GM18907 (cell line): ENCODE data around the gene ATP8B1.

ENCODE experiments used
- ATAC-seq: cut with Tn5 transposase; IDR thresholded peaks from one replicate; pipeline ENCODE4 v1.9.1; 2021; ENCODE audit warnings: mild to moderate bottlenecking, moderate library complexity; ENCODE audit not compliant: unreplicated experiment

The ATP8B1 gene

DNA sequence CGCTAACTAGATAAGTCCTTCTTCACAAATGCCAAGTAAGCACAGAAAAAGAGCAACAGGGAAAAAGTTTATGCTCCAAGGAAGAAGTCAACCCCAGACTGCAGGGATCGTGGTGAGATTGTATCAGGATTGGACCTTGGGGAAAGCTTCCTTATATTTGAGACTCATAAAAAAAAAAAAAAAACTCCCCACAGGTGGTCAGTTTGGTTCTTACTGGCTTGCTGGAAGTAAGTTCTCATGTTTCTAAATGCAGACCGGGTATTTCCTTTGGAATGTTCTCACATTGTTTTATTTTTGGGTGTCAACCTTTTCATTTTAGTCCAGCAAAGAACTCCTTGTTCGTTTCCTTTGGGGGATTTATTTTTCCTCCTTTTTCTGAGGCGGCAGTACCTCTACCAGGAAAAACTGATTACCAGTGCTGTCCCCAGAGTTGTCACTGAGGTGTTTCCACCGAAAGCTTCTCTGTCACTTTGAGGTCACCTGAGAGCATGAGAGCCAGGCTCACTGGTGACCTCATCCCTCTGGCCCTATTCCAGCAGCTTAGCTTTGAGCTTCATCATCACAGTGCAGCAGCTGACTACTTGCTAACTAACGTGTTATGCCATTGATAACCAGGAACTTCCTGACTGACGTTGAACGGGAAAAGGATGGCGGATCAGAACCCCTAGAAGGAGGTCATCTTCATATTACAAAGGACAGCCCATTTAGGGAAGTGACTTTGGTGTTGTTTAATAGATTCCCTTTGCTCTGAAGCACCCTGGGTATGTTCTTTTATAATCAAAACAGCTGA lies 16.8 kb upstream of the ATP8B1 start:
- ATAC-seq: peak; percentile 68

DNA sequence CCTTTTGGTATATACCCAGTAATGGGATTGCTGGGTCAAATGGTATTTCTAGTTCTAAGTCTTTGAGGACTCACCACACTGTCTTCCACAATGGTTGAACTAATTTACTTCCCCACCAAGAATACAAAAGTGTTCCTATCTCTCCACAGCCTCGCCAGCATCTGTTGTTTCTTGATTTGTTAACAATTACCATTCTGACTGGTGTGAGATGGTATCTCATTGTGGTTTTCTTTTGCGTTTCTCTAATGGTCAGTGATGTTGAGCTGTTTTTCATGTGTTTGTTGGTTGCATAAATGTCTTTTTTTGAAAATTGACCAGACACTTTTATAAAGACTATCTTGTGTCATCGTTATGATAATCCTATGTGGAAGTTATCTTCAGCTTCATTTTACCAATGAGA lies 16.0 kb upstream of the ATP8B1 start:
- ATAC-seq: no peak

GRCh38 chr18:57816208-57816954 lies 13.3 kb upstream of the ATP8B1 start:
- no peak for ATAC-seq

DNA sequence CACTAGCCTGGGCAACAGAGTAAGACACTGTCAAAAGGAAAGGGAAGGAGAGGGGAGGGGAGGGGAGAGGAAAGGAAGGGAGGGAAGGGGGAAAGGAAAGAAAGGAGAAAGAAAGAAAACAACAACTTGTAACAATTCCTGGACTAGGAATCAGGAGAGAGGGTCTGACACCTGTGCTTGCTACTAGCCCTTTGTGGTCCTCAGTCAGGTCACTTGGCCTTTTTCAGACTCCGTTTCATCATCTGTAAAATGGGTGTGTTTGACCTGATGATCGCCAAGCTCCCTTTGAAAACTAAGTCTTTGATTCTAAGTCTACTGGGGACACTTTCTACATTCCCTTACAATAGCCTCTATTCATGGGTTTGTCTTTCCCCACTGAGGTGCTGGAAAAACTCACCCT lies 11.4 kb upstream of the ATP8B1 start:
- no peak for ATAC-seq

DNA sequence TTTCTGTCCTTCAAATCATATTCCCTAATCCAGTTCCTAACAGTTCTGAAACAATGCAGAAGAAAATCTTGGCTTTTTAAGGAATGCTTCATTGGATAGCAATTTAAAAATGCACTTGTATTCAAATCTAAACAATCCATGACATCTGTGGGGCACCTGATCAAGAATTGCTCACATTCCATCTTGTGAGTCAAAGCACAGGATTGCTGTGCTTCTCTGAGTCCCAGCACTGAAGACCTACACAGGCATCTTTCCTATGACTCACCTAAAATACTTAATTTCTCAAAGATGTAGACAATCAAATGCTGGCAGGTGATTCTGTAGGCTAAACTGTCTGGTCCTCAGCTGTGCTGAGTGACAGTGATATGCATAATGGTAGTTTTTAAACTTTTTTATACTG lies 10.1 kb upstream of the ATP8B1 start:
- ATAC-seq: no peak

- ATAC-seq: no peak
Measured at GRCh38 chr18:57812126-57812477, 9.0 kb upstream of the ATP8B1 start.

DNA sequence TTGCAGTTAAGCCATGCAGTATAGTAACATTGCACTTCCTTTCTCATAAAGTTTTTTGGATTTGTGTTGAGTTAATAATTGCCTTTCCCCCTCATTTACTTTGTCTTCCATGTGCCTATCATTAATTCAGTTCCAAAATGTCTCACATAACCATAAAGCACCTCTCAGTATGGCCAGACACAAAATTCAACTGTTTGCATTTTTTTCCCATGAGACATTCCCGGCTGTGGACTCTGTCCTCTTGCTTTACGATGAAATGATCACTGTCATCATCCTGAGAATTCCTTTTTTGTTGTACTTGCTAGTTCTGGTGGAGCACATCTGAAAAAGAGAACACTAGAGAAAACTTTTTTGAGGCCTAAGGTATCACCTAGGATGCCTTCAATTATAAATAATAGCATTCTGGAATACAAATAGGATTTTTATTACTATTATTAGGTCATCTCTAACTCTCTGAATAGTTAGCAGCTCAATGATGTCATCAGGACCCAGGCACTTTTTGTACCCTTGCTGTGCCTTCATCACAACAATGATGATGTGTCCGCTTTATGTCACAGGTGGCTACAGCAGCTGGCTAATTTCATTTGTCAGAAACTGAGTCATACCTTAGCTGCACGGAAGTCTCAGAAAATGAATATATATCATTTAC lies 8.5 kb upstream of the ATP8B1 start:
- no peak for ATAC-seq

DNA sequence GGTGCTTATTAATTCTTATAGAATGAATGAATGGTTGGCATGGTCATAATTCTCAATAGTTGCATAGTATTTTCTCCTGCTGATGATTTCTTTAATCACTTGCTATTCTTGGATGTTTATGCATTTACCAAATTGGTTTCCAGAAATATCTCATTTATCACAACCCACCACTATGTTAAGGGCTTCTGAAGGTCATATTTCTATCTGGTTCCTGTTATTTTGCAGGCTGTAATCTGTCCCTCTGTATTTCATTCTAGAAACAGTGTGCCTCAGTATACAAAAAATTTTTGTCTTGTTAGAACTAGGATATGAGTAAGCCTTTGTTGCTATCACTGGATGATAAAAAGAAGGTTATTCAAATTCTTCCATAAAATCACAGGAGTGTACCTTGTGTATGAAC lies 6.1 kb upstream of the ATP8B1 start:
- ATAC-seq: no peak

DNA sequence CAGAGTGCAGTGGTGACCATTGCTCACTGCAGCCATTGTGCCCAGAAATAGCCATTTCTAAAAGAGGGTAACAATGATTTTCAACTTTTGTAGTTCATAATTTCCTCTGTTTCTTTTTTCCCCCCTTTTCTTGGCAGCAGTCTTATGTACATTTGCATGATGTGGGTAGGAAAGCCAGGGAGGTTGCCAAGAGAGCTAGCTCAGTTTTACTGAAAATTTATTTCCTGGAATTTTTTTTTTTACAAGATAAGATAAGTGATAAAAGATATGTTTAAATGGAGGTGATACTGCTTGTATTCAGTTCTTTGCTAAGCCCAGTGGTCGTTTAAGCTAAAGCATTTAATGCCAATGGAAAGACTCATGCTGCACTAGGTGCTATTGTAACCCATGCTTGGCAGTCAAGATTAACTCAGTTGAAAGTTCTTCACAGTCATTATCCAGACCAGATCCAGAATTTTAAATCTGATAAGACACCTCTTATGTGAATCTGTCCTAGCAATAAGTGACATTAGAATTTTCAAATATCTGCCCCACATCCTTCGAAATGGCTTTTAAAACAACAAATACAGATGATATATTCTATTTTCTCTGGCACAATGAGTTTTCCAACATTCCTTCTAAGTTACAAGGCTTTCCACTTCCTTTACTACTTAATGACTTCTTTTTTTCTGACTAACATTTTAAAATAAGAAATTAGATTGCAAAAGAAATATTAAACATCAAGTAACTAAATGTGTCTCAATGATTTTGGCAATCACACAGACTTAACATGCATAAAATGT lies 4.4 kb upstream of the ATP8B1 start:
- ATAC-seq: no peak

- no peak for ATAC-seq
Measured at GRCh38 chr18:57806978-57807285, 3.8 kb upstream of the ATP8B1 start.

DNA sequence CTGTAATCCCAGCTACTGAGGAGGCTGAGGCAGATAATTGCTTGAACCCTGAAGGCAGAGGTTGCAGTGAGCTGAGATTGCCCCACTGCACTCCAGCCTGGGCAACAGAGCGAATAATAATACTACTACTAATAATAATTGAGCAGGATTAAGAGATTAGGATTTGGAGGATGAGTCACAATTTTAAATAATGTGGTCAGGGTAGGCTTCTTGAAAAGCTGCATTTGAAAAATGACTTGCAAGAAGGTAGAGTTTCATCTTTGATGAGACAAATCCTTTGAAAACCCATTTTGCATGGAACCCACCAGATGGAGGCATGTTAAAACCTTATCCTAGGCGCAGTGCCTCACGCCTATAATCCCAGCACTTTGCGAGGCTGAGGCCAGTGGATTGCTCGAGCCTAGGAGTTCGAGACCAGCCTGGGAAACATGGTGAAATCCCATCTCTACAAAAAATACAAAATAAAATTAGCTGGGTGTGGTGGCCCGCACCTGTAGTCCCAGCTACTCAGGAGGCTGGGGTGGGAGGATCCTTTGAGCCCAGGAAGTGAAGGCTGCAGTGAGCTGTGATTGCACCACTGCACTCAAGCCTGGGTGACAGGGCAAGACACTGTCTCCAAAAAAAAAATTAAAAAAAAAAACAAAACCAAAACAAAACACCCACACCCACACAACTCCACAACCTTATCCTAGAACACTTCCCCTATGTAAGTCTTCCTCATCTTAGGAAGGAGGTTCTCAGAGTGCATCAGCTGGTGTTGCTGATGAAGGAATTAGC lies 3.3 kb upstream of the ATP8B1 start:
- ATAC-seq: no peak

- no peak for ATAC-seq
Measured at GRCh38 chr18:57805117-57805516, 2.0 kb upstream of the ATP8B1 start.

DNA sequence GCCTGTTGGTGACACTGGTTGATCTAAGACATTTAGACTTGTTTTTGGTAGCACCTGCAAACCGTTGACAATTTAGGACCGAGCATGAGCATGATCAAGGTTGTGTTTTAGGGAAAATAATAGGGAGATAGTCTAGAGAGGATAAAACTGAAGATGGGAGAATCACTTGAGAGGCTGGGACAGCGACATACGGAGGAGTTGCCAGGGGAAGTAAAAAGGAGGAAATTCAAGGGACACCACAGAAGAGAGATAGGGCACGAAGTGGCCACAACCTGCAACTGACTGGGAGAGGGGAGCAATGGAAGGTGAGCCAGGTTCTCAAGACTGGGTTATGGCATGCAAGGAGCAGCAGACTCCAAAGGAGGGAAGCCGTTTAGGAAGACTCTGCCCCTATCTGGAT lies 1.4 kb upstream of the ATP8B1 start:
- no peak for ATAC-seq

- ATAC-seq: peak; percentile 38
Measured at GRCh38 chr18:57802213-57803102, 657 bp downstream of the ATP8B1 start.

- no peak for ATAC-seq
Measured at GRCh38 chr18:57801761-57802212, 1.3 kb downstream of the ATP8B1 start.

- ATAC-seq: no peak
Measured at GRCh38 chr18:57801325-57801724, 1.8 kb downstream of the ATP8B1 start.

DNA sequence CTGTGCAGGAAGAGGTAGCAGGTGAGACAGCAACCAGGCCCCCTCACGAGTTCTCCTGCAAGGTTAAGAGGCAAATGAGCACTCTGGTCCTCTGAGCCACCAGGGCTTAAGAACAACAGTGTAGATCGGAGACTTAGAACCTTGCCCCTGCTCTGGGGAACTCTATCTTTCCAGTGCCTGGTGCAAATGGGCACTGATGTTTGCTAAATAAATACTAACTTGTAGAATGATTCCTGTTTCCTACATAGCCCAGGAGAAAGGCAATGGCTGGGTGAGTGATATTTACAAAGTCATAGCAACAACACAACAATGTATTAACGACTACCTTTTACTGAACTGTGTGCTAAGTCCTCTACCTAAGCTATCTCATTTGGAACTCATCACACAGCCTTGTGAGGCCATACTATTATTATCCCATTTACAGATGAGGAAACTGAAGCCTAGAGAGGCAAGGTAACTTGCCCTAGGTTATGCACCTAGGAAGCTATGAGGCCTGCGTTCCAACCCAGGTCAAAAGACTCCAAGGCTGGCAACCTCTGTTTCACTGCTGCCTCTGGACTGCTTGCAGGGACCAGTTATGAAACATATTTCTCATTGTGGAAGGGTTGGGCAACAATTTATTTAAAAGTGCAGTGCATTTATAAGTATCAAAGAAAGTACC lies 4.3 kb downstream of the ATP8B1 start:
- ATAC-seq: no peak

DNA sequence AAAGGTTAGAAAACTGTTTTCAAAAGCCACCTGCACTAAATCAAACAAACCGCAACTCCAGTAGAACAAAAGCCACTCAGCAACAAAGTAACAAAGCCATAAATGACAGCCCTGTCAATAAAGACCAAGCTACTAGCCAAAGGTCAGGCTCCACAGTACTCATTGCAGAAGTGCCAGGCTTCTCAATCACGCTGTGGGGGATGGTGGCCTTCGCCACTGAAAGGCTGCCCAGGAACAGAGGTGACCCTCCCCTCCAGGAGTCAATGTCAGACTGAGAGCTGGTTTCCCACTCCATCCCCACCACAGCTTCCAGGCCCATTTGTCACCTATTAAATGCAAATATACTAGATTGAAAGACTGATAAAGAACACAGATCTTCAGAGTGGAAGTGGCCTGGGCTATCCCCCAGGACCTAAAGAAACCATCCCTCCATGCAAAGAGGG lies 5.9 kb downstream of the ATP8B1 start:
- no peak for ATAC-seq
